ENCODE data around the gene SCN5A.
"Not testable (repeated sequence)": the region's sequence is repeated elsewhere in the genome, so short reads cannot be mapped to it uniquely, and the experiment has no call there.

SCN5A gene

GRCh38 chr3:38567498-38567897, 82.0 kb downstream of the SCN5A start:
- H3K4me3 ChIP-seq (ENCODE audit: control insufficient read depth, low read depth, low read length), result no peak overlapping the region
- DNase-seq (ENCODE audit: low read depth), result no peak
- no peak for TF ChIP-seq CTCF (conservative IDR thresholded peaks at IDR 0.05; ENCODE audit: control insufficient read depth, insufficient read depth, low read depth, low read length)

GRCh38 chr3:38566794-38567193, 82.7 kb downstream of the SCN5A start:
- DNase-seq (ENCODE audit: low read depth); H3K4me3 ChIP-seq (ENCODE audit: control insufficient read depth, low read depth, low read length): not testable (repeated sequence)

- no peak for TF ChIP-seq CTCF (conservative IDR thresholded peaks at IDR 0.05; ENCODE audit: control insufficient read depth, insufficient read depth, low read depth, low read length)
- no peak overlapping the region for H3K4me3 ChIP-seq (ENCODE audit: control insufficient read depth, low read depth, low read length)
- no peak for DNase-seq (ENCODE audit: low read depth)
Measured at GRCh38 chr3:38566215-38566528, 83.3 kb downstream of the SCN5A start.

GRCh38 chr3:38565339-38566214, 83.9 kb downstream of the SCN5A start:
- H3K4me3 ChIP-seq (ENCODE audit: control insufficient read depth, low read depth, low read length), result no peak overlapping the region
- TF ChIP-seq CTCF (conservative IDR thresholded peaks at IDR 0.05; ENCODE audit: control insufficient read depth, insufficient read depth, low read depth, low read length), result no peak
- DNase-seq (ENCODE audit: low read depth), result no peak

GRCh38 chr3:38564631-38565338, 84.7 kb downstream of the SCN5A start:
- no peak for TF ChIP-seq CTCF (conservative IDR thresholded peaks at IDR 0.05; ENCODE audit: control insufficient read depth, insufficient read depth, low read depth, low read length)
- DNase-seq (ENCODE audit: low read depth), result no peak
- no peak overlapping the region for H3K4me3 ChIP-seq (ENCODE audit: control insufficient read depth, low read depth, low read length)

GRCh38 chr3:38563886-38564270, 85.6 kb downstream of the SCN5A start:
- no peak for TF ChIP-seq CTCF (conservative IDR thresholded peaks at IDR 0.05; ENCODE audit: control insufficient read depth, insufficient read depth, low read depth, low read length)
- no peak for DNase-seq (ENCODE audit: low read depth)

GRCh38 chr3:38563070-38563885, 86.2 kb downstream of the SCN5A start:
- no peak for DNase-seq (ENCODE audit: low read depth)
- no peak overlapping the region for H3K4me3 ChIP-seq (ENCODE audit: control insufficient read depth, low read depth, low read length)
- TF ChIP-seq CTCF (conservative IDR thresholded peaks at IDR 0.05; ENCODE audit: control insufficient read depth, insufficient read depth, low read depth, low read length), result no peak

More at GRCh38 chr3:38563886-38564270, 85.6 kb downstream of the SCN5A start:
- no peak overlapping the region for H3K4me3 ChIP-seq (ENCODE audit: control insufficient read depth, low read depth, low read length)
